Mononuclear cell (primary cell): ENCODE data around the gene SYCE3. TPM values are rescaled to one million over a fixed set of nuclear protein-coding genes. Genes with fewer than 3 reads are reported as not detected.
"Not testable (repeated sequence)": the region's sequence is repeated elsewhere in the genome, so short reads cannot be mapped to it uniquely, and the experiment has no call there.

Experiments used
- H3K27me3 ChIP-seq: 2 replicates; pipeline ENCODE4 v1.6.0; 2011; ENCODE audit warnings: low read length, control low read depth; ENCODE audit not compliant: insufficient read depth
- H3K4me1 ChIP-seq: 2 replicates; pipeline ENCODE4 v1.5.1; 2011; ENCODE audit warnings: mild to moderate bottlenecking, low read length, control low read depth; ENCODE audit not compliant: insufficient read depth
- H3K4me3 ChIP-seq: 2 replicates; pipeline ENCODE4 v1.5.1; 2011; ENCODE audit warnings: mild to moderate bottlenecking, low read length, moderate library complexity
- H3K9me3 ChIP-seq: 2 replicates; pipeline ENCODE4 v1.5.1; 2011; ENCODE audit warnings: low read depth, mild to moderate bottlenecking, control low read depth, low read length
- total RNA-seq: library from RNA; depleted of rRNA; stranded (reverse); fragments of >200 nt; gene quantifications from one replicate; pipeline ENCODE4 v1.2.3, GENCODE V29; 2012

SYCE3 gene, protein sequence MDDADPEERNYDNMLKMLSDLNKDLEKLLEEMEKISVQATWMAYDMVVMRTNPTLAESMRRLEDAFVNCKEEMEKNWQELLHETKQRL
- not detected for total RNA-seq

DNA sequence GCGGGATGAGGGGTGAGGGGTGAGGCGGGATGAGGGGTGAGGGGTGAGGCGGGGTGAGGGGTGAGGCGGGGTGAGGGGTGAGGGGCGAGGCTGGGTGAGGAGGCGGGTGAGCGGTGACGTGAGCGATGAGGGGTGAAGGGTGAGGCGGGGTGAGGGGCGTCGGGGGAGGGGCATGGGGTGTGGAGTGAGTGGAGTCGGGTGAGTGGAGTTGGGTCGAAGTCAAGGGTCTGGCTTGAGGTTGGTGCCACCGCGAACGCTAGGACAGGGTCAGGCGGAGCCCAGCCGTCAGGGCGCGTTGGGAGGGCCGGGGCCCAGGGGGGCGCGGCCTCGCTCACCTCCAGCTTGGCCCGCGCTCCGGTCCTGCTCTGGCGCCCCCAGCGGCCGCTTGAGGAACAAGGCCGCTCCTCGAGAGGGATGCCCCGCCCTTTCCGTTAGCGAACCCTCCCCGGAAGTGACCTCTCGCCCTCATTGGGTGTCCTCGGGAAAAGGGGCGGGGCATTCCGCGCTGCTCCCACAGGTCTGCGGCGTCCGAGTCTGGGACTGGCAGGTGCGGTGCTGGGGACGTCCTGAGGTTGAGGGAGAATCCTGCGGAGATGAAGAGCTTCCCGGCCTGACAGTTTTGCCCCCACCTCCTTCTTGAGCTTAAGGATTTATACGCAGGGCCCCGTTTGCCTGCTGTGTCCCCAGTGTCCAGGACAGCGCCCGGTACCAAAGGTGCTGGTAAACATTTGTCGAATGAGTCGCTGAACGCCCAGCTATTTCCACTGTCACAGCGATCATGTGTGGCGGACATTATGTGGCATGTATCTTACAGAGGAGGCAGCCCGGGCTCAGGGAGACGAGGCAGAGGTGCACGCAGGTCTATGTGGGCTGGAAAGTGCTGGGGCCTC is at the start of gene SYCE3:
SYCE3 (minus strand) TSS at position 397 of the 890 bp plus-strand sequence. CDS start 6,514 bp downstream, outside the sequence.
- Histone ChIP-seq H3K4me3 (peak within 1 kb of the TSS; percentile 58), H3K9me3 (no peaks in the 10 kb centered on the region), H3K4me1 (peaks cover 13% of the 10 kb centered on the region), H3K27me3 (no peaks in the 10 kb centered on the region)

DNA sequence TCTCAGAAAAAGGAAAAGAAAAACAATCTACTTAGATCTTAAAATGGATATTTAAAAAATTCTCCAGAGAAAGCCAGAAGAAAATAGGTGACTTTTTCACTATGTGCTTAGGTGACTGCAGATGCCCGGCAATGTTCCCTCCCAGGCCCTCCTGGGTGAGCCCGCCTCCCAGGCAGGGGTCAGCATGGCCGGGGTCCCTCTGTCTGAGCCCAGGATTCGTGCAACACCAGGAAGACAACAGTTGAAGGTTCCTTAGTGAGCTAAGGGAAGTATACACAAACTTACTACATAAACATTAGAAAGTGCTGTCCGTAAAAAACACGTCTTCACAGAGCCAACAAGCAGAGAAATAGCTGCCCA is 49.4 kb upstream of the SYCE3 start:
- Histone ChIP-seq H3K4me1 (no peaks in the 10 kb centered on the region), H3K4me3 (no peak overlapping the region), H3K27me3 (no peaks in the 10 kb centered on the region), H3K9me3 (no peaks in the 10 kb centered on the region)

- no peaks in the 10 kb centered on the region for H3K9me3 ChIP-seq
- H3K4me1 ChIP-seq: no peaks in the 10 kb centered on the region
- H3K27me3 ChIP-seq: no peaks in the 10 kb centered on the region
- H3K4me3 ChIP-seq: no peak overlapping the region
Observed at GRCh38 chr22:50611341-50612060, 48.8 kb upstream of the SYCE3 start.

DNA sequence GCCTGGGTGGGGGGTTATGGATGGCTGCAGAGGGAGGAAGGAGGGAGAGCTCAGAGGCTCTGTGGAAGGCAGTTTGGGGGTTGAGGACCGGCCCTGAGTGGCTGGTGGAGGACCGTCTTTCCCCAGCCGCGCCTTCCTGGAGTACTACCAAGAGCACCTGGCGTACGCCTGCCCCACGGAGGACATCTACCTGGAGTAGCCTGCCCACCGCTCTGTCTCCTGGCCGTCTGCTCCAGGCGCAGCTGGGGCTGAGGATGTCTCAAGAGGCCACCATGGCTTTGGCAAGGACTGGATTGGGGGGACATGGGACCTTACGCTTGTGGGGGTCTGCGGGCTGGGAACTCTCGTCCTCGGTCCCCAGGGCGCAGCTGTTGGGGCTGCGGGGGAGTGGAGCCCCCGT is 47.9 kb upstream of the SYCE3 start:
- no peaks in the 10 kb centered on the region for H3K9me3 ChIP-seq
- H3K27me3 ChIP-seq: peaks cover 3% of the 10 kb centered on the region
- no peaks in the 10 kb centered on the region for H3K4me1 ChIP-seq
- no peak overlapping the region for H3K4me3 ChIP-seq

DNA sequence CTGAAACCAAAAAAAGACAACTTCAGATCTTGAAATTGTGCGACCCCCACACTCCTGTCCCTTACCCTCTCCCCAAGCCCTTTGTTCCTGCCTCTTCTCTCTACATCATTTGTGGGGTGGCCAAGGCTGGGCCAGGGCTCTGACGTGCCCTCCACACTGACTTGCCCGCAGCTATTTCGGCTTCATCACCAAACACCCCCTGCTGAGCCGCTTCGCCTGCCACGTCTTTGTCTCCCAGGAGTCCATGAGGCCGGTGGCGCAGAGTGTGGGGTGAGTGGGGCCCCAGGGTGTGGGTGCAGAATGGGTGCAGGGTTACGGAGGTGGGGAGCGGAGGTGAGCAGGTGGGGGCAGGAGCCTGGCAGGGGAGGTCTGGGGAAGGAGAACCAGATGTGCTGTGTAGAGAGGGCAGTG is 47.3 kb upstream of the SYCE3 start:
- Histone ChIP-seq H3K9me3 (no peaks in the 10 kb centered on the region), H3K4me1 (no peaks in the 10 kb centered on the region), H3K27me3 (peaks cover 6% of the 10 kb centered on the region), H3K4me3 (no peak overlapping the region)

DNA sequence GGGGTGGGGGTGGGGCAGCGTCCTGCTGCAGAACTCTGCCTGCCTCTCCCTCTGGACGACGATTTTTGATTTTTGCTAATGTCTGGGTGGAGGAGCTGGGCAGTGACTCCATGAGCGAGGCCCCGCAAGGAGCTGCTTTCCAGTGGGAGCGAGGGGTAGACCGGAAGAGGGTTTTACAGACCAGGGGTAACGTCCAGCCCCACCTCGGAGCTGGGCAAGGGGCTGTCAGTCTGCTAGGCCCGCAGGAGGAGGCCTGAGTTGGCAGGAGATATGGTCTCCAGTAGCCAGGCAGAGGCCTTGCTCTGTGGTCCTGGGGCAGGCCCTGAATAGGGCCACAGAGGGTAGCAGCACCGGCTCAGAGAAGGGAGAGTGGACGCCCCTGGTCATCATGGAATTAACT is 46.9 kb upstream of the SYCE3 start:
- H3K27me3 ChIP-seq: peaks cover 10% of the 10 kb centered on the region
- no peak overlapping the region for H3K4me3 ChIP-seq
- H3K4me1 ChIP-seq: no peaks in the 10 kb centered on the region
- H3K9me3 ChIP-seq: no peaks in the 10 kb centered on the region

DNA sequence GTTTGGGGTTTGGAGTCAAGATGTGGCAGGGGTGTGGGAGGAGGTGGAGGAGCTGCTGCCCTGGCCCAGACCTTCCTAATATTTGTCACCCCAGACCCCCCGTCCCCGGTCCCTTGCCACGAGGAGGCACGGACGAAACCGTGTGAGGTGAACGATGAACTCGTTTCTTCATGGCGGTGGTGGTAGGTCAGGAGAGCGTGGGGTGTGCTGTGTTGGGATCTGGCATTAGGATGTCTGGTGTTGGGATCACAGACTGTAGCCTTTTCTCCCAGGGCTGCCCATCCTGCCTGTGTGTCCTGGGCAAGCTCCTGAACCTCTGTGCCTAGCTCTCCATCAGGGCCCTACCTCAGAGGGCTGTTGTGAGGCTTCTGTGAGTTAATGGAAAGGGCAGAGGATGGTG is 46.3 kb upstream of the SYCE3 start:
- Histone ChIP-seq H3K4me1 (no peaks in the 10 kb centered on the region), H3K4me3 (no peak overlapping the region), H3K27me3 (peaks cover 10% of the 10 kb centered on the region), H3K9me3 (no peaks in the 10 kb centered on the region)

DNA sequence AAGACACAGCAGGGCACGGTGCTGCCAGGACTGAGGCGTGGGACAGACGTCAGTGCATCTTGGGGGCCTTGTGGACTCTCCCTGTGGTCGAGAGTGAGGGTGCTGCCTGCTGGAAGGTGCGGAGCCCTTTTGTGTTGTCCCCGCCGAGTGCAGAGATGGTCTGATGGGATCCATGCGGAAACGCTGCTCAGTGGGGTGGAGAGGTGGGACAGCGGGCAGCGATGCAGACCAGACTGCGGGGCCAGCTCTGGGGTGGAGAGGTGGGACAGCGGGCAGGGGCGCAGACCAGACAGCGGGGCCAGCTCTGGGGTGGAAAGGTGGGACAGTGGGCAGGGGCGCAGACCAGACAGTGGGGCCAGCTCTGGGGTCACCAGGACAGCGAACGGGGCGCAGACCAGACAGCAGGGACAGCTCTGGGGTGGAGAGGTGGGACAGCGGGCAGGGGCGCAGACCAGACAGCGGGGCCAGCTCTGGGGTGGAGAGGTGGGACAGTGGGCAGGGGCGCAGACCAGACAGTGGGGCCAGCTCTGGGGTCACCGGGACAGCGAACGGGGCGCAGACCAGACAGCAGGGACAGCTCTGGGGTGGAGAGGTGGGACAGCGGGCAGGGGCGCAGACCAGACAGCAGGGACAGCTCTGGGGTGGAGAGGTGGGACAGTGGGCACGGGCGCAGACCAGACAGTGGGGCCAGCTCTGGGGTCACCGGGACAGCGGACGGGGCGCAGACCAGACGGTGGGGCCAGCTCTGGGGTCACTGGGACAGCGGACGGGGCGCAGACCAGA is 45.5 kb upstream of the SYCE3 start:
- H3K4me1 ChIP-seq, H3K4me3 ChIP-seq, H3K9me3 ChIP-seq: not testable (repeated sequence)
- H3K27me3 ChIP-seq: peaks cover 12% of the 10 kb centered on the region

DNA sequence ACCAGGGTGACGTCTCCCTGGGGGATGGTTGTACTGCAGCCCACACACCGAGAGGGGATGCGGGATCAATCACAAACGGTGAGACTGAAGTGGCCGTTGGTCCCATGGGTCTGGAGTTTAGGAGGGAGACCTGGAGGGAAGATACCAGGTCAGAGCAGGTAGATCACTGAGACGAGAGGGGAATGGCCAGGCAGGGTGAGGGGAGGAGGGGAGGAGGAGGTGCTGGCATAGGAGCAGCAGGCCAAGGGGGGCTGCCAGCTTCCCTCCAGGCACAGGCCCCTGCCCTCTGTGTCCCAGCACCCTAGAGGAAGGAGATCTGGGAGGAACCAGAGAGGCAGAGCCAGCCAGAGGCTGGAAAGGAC is 44.9 kb upstream of the SYCE3 start:
- Histone ChIP-seq H3K4me3 (no peak overlapping the region), H3K27me3 (peaks cover 19% of the 10 kb centered on the region), H3K4me1 (no peaks in the 10 kb centered on the region)

GRCh38 chr22:50606946-50607658 is 44.4 kb upstream of the SYCE3 start:
- peaks cover 24% of the 10 kb centered on the region for H3K27me3 ChIP-seq
- H3K4me1 ChIP-seq: no peaks in the 10 kb centered on the region
- H3K4me3 ChIP-seq: no peak overlapping the region
- H3K9me3 ChIP-seq: no peaks in the 10 kb centered on the region

More for the DNA sequence above, 44.9 kb upstream of the SYCE3 start:
- H3K9me3 ChIP-seq: no peaks in the 10 kb centered on the region

GRCh38 chr22:50606165-50606945 is 43.6 kb upstream of the SYCE3 start:
- Histone ChIP-seq H3K4me1 (no peaks in the 10 kb centered on the region), H3K9me3 (no peaks in the 10 kb centered on the region), H3K4me3 (no peak overlapping the region), H3K27me3 (peaks cover 30% of the 10 kb centered on the region)

DNA sequence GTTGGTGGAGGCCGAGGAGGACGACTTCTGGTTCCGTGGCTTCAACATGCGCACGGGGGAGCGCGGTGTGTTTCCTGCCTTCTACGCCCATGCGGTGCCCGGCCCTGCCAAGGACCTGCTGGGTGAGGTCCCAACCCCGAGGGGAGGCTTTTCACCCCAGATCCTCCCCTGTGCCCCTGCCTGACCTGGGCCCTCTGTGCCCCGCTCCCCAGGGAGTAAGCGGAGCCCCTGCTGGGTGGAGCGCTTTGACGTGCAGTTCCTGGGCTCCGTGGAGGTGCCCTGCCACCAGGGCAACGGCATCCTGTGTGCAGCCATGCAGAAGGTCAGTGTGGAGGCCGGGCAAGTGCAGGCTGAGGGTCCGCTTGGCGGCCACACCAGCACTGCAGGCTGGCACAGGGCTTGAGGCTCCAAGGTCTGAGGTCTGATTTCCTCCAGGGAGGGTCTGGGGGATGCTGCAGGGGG is 42.9 kb upstream of the SYCE3 start:
- H3K4me1 ChIP-seq: no peaks in the 10 kb centered on the region
- peaks cover 30% of the 10 kb centered on the region for H3K27me3 ChIP-seq
- no peak overlapping the region for H3K4me3 ChIP-seq
- no peaks in the 10 kb centered on the region for H3K9me3 ChIP-seq

DNA sequence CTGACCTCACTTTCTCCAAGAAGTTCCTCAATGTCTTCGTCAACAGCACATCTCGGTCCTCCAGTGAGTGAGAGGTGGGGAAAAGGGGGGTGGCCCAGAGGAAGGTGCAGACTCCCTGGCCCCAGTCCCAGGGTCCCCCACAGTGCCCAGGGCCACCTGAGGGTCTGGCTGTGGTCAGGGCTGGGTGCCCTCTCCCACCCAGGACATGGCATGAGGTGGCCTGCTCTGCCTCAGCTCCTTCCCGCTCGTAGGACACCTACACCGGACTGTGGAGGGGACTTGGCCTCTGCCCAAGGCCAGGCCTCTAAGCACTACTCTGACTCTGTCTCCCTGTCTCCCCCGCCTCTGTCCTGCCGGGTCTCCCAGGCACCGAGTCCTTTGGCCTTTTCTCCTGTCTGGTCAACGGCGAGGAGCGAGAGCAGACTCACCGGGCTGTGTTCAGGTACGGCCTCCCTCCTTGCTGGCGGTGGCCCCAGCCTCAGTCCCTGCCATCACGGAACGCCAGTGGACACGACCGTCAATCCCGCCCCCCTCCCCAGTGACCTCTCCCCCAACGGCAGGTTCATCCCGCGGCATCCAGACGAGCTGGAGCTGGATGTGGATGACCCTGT is 42.4 kb upstream of the SYCE3 start:
- Histone ChIP-seq H3K4me3 (no peak overlapping the region), H3K4me1 (peaks cover under 1% of the 10 kb centered on the region), H3K27me3 (peaks cover 30% of the 10 kb centered on the region), H3K9me3 (no peaks in the 10 kb centered on the region)
